ENCODE results near the gene CX3CL1.

Gene CX3CL1

DNA sequence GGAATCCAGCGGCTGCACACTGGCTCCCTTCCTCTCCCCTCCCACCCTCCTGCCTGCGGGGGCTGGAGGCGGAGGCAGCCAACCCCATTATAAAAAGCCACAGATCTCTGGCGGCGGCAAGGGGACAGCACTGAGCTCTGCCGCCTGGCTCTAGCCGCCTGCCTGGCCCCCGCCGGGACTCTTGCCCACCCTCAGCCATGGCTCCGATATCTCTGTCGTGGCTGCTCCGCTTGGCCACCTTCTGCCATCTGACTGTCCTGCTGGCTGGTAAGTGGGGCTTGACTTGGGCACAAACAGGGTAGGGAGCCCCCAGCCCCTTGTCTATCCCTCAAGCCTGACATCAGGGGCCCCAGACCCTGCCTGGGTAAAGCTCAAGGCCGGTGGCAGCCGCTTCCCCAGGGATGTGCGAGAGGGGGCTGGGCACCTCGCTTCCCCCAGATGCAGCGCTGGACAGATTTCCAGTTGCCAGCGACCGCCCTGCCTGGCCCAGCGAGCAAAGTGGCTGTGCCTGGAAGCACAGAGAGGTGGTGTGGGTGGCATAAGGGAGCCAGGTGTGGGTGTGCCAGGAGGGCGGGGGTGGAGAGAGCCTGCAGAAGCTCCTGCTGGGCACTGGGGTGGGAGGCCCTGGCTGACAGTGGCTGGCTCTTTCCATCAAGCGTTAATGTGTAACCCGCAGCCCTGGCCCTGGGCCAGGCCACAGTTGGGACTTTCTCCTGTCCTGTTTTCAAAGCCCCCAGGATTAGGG, at the start of gene CX3CL1:
Gene CX3CL1 (plus strand): TSS at position 119 of the 745 bp plus-strand sequence. CDS start 79 bp downstream, at position 198.
- DNase-seq (ENCODE audit: low spot score): no peak
- TF ChIP-seq, protein P1, sequence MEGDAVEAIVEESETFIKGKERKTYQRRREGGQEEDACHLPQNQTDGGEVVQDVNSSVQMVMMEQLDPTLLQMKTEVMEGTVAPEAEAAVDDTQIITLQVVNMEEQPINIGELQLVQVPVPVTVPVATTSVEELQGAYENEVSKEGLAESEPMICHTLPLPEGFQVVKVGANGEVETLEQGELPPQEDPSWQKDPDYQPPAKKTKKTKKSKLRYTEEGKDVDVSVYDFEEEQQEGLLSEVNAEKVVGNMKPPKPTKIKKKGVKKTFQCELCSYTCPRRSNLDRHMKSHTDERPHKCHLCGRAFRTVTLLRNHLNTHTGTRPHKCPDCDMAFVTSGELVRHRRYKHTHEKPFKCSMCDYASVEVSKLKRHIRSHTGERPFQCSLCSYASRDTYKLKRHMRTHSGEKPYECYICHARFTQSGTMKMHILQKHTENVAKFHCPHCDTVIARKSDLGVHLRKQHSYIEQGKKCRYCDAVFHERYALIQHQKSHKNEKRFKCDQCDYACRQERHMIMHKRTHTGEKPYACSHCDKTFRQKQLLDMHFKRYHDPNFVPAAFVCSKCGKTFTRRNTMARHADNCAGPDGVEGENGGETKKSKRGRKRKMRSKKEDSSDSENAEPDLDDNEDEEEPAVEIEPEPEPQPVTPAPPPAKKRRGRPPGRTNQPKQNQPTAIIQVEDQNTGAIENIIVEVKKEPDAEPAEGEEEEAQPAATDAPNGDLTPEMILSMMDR (IDR thresholded peaks at IDR 0.05; ENCODE audit: extremely low read depth, missing control alignments): no peak

DNA sequence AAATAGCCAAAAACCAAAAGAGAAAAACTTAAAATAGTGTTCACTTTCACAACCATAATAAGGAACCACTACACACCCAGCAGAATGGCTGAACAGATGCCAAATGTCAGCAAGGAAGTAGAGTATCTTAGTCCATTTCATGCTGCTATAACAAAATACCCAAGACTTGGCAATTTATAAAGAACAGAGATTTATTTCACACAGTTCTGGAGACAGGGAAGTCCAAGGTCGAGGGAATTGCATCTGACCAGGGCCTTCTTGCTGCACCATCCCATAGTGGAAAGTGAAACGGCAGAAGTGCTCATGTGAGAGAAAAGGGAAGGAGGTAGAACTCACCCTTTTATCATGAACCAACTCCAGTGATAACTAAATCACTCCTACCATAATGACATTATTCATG, 47.5 kb upstream of the CX3CL1 start:
- no peak for DNase-seq (ENCODE audit: low spot score)
- TF ChIP-seq, protein P1 (IDR thresholded peaks at IDR 0.05; ENCODE audit: extremely low read depth, missing control alignments): no peak

DNA sequence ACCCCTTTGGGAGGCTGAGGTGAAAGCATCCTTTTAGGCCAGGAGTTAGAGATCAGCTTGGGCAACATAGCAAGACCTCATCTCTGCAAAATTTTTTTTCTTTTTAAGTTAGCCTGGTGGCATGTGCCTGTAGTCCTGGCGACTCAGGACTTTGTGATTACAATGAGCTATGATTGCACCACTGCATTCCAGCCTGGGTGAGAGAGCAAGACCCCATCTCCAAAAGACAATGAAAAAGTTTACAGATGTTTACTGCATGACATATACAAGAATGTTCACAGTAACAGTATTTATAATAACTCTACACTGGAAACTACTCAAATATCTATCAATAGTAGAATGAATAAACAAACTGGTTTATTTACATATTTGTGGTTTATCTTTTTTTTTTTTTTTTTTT, 46.8 kb upstream of the CX3CL1 start:
- TF ChIP-seq, protein P1 (IDR thresholded peaks at IDR 0.05; ENCODE audit: extremely low read depth, missing control alignments): no peak
- no peak for DNase-seq (ENCODE audit: low spot score)

DNA sequence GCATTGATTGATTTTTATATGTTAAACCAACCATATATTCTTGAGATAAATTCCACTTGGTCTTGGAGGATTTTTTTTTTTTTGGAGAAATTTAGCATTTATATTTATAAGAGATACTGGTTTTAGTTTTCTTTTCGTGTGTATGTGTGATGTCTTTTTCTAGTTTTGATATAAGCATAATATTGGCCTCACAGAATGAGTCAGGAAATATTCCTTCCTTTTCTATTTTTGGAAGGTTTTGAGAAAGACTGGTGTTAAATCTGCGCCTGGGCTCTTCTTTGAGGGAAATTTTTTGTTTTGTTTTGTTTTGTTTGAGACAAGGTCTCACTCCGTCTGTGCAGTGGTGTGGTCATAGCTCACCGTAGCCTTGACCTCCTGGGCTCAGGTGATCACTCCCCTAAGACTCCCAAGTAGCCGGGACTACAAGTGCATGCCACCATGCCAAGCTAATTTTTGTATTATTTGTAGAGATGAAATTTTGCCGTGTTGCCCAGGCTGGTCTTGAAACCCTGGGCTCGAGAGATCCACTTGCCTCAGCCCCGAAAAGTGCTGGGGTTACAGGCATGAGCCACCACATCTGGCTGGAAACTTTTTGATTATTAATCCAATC, 42.5 kb upstream of the CX3CL1 start:
- TF ChIP-seq, protein P1 (IDR thresholded peaks at IDR 0.05; ENCODE audit: extremely low read depth, missing control alignments): no peak
- no peak for DNase-seq (ENCODE audit: low spot score)

DNA sequence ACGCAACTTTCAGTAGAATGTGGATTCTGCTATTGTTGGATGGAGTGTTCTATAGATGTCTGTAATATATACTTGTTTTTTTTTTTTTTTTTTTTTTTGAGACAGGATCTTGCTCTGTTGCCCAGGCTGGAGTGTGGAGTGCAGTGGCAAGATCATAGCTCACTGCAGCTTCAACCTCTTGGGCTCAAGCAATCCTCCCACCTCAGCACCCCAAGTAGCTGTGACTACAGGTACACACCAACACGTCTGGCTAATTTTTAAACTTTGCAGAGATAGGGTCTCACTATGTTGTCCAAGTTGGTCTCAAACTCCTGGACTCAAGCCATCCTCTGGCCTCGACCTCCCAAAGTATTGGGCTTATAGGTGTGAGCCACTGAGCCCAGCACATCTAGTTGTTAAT, 40.9 kb upstream of the CX3CL1 start:
- no peak for DNase-seq (ENCODE audit: low spot score)
- TF ChIP-seq, protein P1 (IDR thresholded peaks at IDR 0.05; ENCODE audit: extremely low read depth, missing control alignments): no peak

DNA sequence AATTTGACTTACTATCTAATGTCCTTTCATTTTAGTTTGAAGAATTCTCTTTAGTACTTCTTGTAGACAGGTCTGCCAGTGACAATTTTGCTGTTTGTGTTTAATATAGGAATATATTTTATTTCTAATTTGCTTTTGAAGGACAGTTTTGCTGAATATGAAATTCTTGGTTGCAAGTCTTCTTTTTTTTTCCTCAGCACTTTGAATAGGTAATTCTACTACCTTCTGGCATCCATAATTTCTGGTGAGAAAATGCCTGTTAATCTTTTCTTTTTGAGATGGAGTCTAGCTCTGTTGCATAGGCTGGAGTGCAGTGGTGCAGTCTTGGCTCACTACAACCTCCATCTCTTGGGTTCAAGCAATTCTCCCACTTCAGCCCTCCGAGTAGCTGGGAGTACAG, 38.9 kb upstream of the CX3CL1 start:
- TF ChIP-seq, protein P1 (IDR thresholded peaks at IDR 0.05; ENCODE audit: extremely low read depth, missing control alignments): no peak
- DNase-seq (ENCODE audit: low spot score): no peak

DNA sequence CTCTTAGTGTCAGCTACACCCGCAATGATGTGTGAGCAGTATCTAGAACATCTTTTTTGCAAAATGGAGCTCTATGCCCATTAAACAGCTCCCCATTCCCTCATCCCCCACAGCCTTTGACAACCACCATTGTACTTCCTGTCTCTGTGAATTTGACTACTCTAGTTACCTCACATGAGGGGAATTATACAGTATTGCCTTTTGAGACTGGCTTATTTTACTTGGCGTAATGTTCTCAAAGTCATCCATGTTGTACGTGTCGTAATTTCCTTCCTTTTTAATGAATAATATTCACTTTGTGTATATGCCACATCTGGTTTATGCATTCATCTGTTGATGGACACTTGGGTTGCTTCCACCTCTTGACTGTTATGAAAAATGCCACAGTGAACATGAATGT, 36.9 kb upstream of the CX3CL1 start:
- TF ChIP-seq, protein P1 (IDR thresholded peaks at IDR 0.05; ENCODE audit: extremely low read depth, missing control alignments): no peak

More for the DNA sequence above, 36.9 kb upstream of the CX3CL1 start:
- DNase-seq (ENCODE audit: low spot score): no peak
